SK-N-MC (cell line): ENCODE results near the gene NMBR.

Experiments used
- EZH2 ChIP-seq: fragments of 200-600 bp; sonication (generic); IDR thresholded peaks from one replicate; pipeline ENCODE4 v1.6.1; 2017; ENCODE audit warnings: antibody characterized with exemption
- FOXP2 ChIP-seq: optimal IDR thresholded peaks from 2 replicates; pipeline ENCODE3; 2011; ENCODE audit warnings: mild to moderate bottlenecking, moderate library complexity; ENCODE audit not compliant: insufficient read depth; ENCODE audit errors: extremely low read length, control extremely low read depth
- POLR2AphosphoS5 ChIP-seq: IDR thresholded peaks from 2 replicates; pipeline ENCODE4 v1.6.1; 2012; ENCODE audit warnings: mild to moderate bottlenecking, low read depth, low read length, borderline replicate concordance

DNA sequence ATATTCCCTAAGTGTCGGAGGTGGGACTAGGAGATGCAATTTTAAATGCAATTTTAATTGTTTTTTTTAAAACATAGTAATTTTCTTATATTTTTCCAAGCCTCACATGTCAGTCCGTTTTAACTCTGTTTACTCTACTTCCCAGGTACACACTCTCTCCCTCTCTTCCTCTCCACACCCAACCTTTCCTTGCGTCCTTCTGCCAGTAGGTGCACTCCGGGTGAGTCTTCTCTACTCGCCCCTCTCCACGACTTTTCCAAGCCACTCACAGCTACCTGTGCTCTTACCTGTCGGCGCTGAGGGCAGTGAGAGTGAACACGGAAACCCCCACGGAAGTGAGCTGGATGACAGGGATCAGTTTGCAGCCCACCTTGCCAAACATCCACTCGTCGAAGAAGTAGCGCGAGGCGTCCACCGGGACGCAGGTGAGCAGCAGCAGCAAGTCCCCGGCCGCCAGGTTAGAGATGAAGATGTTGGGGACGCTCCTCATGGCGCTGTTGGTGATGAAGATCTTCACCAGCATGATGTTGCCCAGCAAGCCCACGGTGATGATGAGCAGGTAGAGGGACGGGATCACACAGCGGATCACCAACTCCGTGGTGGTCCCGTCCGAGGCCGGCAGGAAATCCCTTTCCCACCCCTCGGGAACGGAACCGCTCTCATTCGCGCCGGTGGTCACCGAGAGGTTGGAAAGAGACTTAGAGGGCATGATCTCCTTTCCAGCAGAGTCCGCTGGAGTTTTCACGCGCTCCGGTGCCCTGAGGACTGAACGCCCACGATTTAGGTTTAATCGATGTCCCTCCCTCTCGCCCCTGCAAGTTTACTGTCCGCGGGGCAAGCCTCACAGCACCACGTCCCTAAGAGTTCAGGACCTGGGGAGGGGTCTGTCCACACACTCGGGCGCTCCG, 58.7 kb downstream of the NMBR start:
- TF ChIP-seq POLR2AphosphoS5 (no peak), EZH2 (no peak), FOXP2 (no peak)
